ENCODE measurements around the gene ARHGAP24. TPM values are rescaled to one million over a fixed set of nuclear protein-coding genes. Genes with fewer than 3 reads are reported as not detected.

ARHGAP24 gene
- total RNA-seq, 4 donors from 2014 or later, result 12.1 to 60.8 (median 18.9) TPM

DNA sequence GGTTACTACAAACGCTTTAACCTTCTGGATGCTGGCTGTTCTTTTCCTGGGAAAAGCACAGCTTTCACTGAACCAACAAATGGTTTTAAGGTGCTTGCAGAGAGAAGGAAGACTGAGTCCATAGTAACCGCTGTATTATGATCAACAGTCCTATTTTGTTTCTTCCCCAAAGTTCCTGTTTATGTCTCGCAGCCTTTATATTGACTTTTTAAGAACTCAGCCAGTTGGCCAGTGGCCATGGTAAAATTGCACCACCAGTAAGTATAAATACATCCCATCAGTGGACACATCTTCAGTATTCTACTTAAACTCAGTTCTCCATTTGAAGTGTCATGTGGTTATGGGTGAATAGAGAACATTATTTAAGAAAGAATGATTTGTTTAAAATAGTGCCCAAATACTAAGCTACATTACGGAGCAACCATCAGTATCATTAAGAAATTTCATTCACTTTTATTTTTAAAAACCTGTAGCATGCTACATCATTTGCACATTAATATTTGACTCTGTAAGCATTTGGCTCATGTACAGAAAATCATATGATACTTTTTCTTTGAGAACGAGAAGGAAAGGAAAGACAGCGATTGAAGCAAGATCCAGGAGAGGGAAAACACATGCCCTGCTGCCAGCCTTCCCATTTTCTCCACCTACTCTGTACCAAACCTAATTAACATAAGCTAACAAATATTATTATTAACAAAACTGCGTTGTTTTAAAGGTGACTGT, 287.0 kb downstream of the ARHGAP24 start:
- Histone ChIP-seq H3K4me3 (no peak overlapping the region), H3K27ac (peak overlapping the region in 1 of 2 donors; percentile 49), H3K36me3 (no peaks in the 10 kb centered on the region), H3K9me3 (no peaks in the 10 kb centered on the region), H3K27me3 (no peaks in the 10 kb centered on the region), H3K4me1 (peaks cover 0 to 7% of the 10 kb centered on the region in 2 donors)
- intact Hi-C loops (cut with DNase I; ENCODE audit: low total_unique reads), result no loop called here
- TF ChIP-seq, protein P1, sequence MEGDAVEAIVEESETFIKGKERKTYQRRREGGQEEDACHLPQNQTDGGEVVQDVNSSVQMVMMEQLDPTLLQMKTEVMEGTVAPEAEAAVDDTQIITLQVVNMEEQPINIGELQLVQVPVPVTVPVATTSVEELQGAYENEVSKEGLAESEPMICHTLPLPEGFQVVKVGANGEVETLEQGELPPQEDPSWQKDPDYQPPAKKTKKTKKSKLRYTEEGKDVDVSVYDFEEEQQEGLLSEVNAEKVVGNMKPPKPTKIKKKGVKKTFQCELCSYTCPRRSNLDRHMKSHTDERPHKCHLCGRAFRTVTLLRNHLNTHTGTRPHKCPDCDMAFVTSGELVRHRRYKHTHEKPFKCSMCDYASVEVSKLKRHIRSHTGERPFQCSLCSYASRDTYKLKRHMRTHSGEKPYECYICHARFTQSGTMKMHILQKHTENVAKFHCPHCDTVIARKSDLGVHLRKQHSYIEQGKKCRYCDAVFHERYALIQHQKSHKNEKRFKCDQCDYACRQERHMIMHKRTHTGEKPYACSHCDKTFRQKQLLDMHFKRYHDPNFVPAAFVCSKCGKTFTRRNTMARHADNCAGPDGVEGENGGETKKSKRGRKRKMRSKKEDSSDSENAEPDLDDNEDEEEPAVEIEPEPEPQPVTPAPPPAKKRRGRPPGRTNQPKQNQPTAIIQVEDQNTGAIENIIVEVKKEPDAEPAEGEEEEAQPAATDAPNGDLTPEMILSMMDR (IDR thresholded peaks at IDR 0.05), result no peak
- TF ChIP-seq POLR2A (IDR thresholded peaks at IDR 0.05), result no peak
- DNase-seq, result no peak

DNA sequence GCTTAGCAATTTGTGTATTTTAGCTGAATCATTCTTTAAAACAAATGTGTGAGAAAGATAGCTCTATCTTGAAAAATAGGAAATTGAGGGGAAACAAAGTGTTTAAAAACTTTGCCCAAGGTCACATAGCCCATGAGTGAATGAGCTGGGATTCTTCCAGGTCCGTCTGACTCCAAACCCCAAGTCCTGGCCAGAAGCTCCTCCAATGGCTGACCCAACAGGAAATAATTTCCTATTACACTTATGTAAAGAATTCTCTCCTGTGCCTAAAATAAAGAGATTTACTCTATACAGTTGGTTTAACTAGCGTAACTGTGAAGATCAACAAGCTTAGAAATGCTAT, 287.6 kb downstream of the ARHGAP24 start:
- Histone ChIP-seq H3K4me1 (peaks cover 0 to 7% of the 10 kb centered on the region in 2 donors), H3K27me3 (no peaks in the 10 kb centered on the region), H3K27ac (peak overlapping the region in 1 of 2 donors; percentile 49), H3K9me3 (no peaks in the 10 kb centered on the region), H3K4me3 (no peak overlapping the region), H3K36me3 (no peaks in the 10 kb centered on the region)
- intact Hi-C loops (cut with DNase I; ENCODE audit: low total_unique reads), result no loop called here
- TF ChIP-seq POLR2A (IDR thresholded peaks at IDR 0.05), result no peak
- TF ChIP-seq, protein P1 (IDR thresholded peaks at IDR 0.05), result no peak
- DNase-seq, result no peak

DNA sequence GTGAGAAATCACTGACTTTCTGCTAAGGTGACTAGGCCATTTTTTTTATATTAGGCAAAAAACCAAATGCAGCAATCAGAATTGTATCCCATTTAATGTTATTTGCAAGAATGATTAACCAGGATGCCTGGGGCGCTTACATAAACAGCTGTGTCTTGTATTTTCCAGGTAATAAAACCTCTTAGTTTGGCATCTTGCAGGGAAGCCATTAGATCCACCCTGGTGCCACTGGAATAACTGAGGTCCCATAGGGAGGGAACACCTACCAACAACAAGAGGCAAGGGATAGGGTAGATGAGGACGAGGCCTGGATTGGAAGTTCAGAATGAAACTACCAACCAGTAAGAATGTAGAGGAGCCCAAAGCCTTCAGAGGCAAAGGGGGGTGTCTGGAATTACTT, 288.3 kb downstream of the ARHGAP24 start:
- TF ChIP-seq POLR2A (IDR thresholded peaks at IDR 0.05), result no peak
- TF ChIP-seq, protein P1 (IDR thresholded peaks at IDR 0.05), result no peak
- no peak overlapping the region for H3K27ac ChIP-seq

DNA sequence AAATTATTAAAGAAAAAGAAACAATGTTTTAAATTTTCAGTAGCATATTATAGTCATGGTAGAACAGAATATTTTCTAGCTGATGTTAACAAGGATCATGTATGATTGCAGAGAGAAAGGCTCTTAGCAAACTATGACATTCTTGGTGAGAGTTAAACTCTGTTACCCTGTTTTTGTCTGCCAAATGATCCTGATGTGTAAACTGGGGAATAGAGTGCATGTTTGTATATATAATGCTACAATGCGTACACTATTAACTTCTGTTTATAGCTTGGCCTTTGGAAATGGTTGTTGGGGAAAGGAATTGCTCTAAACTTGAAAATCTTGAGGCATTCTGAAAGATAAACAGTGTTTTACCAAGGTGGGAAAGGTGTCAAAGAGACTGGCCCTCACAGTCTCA, 292.7 kb downstream of the ARHGAP24 start:
- no peak overlapping the region for H3K27ac ChIP-seq
- TF ChIP-seq, protein P1 (IDR thresholded peaks at IDR 0.05), result no peak
- TF ChIP-seq POLR2A (IDR thresholded peaks at IDR 0.05), result no peak
- peaks cover 0 to under 1% of the 10 kb centered on the region in 2 donors for H3K4me1 ChIP-seq
- H3K36me3 ChIP-seq, result no peaks in the 10 kb centered on the region
- no peaks in the 10 kb centered on the region for H3K27me3 ChIP-seq
- DNase-seq, result no peak
- H3K4me3 ChIP-seq, result no peak overlapping the region
- H3K9me3 ChIP-seq, result no peaks in the 10 kb centered on the region
- intact Hi-C loops (cut with DNase I; ENCODE audit: low total_unique reads), result no loop called here

More for the DNA sequence above, 288.3 kb downstream of the ARHGAP24 start:
- intact Hi-C loops (cut with DNase I; ENCODE audit: low total_unique reads), result no loop called here
- no peaks in the 10 kb centered on the region for H3K27me3 ChIP-seq
- no peak for DNase-seq
- H3K36me3 ChIP-seq, result no peaks in the 10 kb centered on the region
- H3K4me3 ChIP-seq, result no peak overlapping the region
- H3K4me1 ChIP-seq, result peaks cover 0 to 7% of the 10 kb centered on the region in 2 donors
- no peaks in the 10 kb centered on the region for H3K9me3 ChIP-seq

DNA sequence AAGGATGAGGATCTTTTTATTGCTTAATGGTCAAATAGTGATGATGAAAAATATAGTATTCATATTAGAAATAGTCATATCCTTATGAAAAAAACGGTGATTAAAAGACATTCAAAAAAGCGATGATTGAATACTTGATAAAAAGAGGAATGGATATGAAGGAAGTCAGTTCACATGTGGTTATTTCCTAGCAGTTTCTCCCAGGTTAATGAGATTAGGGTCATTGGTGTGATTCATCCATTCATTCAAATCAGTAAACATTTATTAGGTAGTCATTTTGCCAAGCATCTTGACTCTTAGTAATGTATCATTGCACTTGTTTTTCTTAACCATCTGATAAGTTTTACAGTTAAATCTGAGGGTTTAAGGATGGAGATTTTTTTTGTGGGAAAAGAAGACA, 294.1 kb downstream of the ARHGAP24 start:
- intact Hi-C loops (cut with DNase I; ENCODE audit: low total_unique reads), result no loop called here
- Histone ChIP-seq H3K4me3 (no peak overlapping the region), H3K9me3 (no peaks in the 10 kb centered on the region), H3K27ac (no peak overlapping the region), H3K27me3 (no peaks in the 10 kb centered on the region), H3K4me1 (no peaks in the 10 kb centered on the region), H3K36me3 (no peaks in the 10 kb centered on the region)
- DNase-seq, result no peak
- TF ChIP-seq POLR2A (IDR thresholded peaks at IDR 0.05), result no peak
- TF ChIP-seq, protein P1 (IDR thresholded peaks at IDR 0.05), result no peak
